Liver (tissue), 9 donors: ENCODE measurements around the gene ZNF622. TPM values are rescaled to one million over a fixed set of nuclear protein-coding genes. Genes with fewer than 3 reads are reported as not detected.

ENCODE experiments used
- DNase-seq: peaks from one replicate; pipeline ENCODE4 v3.0.0-alpha.2; 2017; ENCODE audit warnings: low spot score
- H3K27ac ChIP-seq, 2 donors: one replicate each; pipeline ENCODE4 v1.7.0; 2013; ENCODE audit warnings: inconsistent platforms in 2 of 2, low read length in 2 of 2, control low read depth in 1 of 2, low read depth in 1 of 2, mild to moderate bottlenecking in 1 of 2
- H3K27me3 ChIP-seq, 4 donors: one replicate each; pipeline versions ENCODE4 v1.6.1 to v1.7.0; 2013; ENCODE audit warnings: low read length in 3 of 4, inconsistent platforms in 1 of 4, mild to moderate bottlenecking in 1 of 4, moderate library complexity in 1 of 4; ENCODE audit not compliant: control insufficient read depth in 4 of 4, insufficient read depth in 4 of 4
- H3K36me3 ChIP-seq, 4 donors: one replicate each; pipeline versions ENCODE4 v1.6.1 to v1.7.0; 2013; ENCODE audit warnings: low read length in 3 of 4, mild to moderate bottlenecking in 3 of 4, low read depth in 1 of 4, moderate library complexity in 1 of 4; ENCODE audit not compliant: control insufficient read depth in 4 of 4, insufficient read depth in 3 of 4
- H3K4me1 ChIP-seq, 4 donors: one replicate each; pipeline versions ENCODE4 v1.6.1 to v1.7.0; 2013; ENCODE audit warnings: low read length in 3 of 4, mild to moderate bottlenecking in 3 of 4, moderate library complexity in 1 of 4; ENCODE audit not compliant: control insufficient read depth in 4 of 4, insufficient read depth in 4 of 4
- H3K4me3 ChIP-seq, 3 donors: one replicate each; pipeline versions ENCODE4 v1.6.1 to v1.7.0; 2013; ENCODE audit warnings: low read length in 3 of 3, control low read depth in 1 of 3, low read depth in 1 of 3, mild to moderate bottlenecking in 1 of 3
- H3K9ac ChIP-seq, 2 donors: one replicate each; pipeline ENCODE4 v1.7.0; 2013; ENCODE audit warnings: low read length in 2 of 2, mild to moderate bottlenecking in 2 of 2, moderate library complexity in 2 of 2, control low read depth in 1 of 2, low read depth in 1 of 2
- H3K9me3 ChIP-seq, 4 donors: one replicate each; pipeline versions ENCODE4 v1.6.1 to v1.7.0; 2013; ENCODE audit warnings: low read length in 3 of 4; ENCODE audit not compliant: control insufficient read depth in 4 of 4
- EGR1 ChIP-seq, 2 donors: IDR thresholded peaks; 2 replicates each; pipeline ENCODE4 v1.6.1; 2016 to 2018; ENCODE audit warnings: antibody characterized with exemption in 2 of 2, low read depth in 2 of 2
- FOXA1 ChIP-seq: IDR thresholded peaks from 2 replicates; pipeline ENCODE4 v1.6.1; 2016; ENCODE audit warnings: antibody characterized with exemption
- FOXA2 ChIP-seq: IDR thresholded peaks from 2 replicates; pipeline ENCODE4 v1.6.1; 2016; ENCODE audit warnings: antibody characterized with exemption
- GABPA ChIP-seq, 2 donors: IDR thresholded peaks in 1 of 2; conservative IDR thresholded peaks in 1 of 2; 2 replicates each; pipeline ENCODE4 v1.6.1; 2016; ENCODE audit warnings: antibody characterized with exemption in 2 of 2, mild to moderate bottlenecking in 1 of 2, moderate library complexity in 1 of 2
- HNF4G ChIP-seq: IDR thresholded peaks from 2 replicates; pipeline ENCODE4 v1.6.1; 2016; ENCODE audit warnings: antibody characterized with exemption
- JUND ChIP-seq, 2 donors: IDR thresholded peaks; 2 replicates each; pipeline ENCODE4 v1.6.1; 2016; ENCODE audit warnings: antibody characterized with exemption in 2 of 2
- NR2F2 ChIP-seq: IDR thresholded peaks from 2 replicates; pipeline ENCODE4 v1.6.1; 2016; ENCODE audit warnings: antibody characterized with exemption
- RAD21 ChIP-seq, 2 donors: IDR thresholded peaks; 2 replicates each; pipeline ENCODE4 v1.6.1; 2016; ENCODE audit warnings: antibody characterized with exemption in 2 of 2, mild to moderate bottlenecking in 2 of 2
- RXRA ChIP-seq, 2 donors: IDR thresholded peaks; 2 replicates each; pipeline ENCODE4 v1.6.1; 2017 to 2018; ENCODE audit warnings: antibody characterized with exemption in 2 of 2, mild to moderate bottlenecking in 1 of 2
- SP1 ChIP-seq: IDR thresholded peaks from 2 replicates; pipeline ENCODE4 v1.6.1; 2018; ENCODE audit warnings: antibody characterized with exemption, mild to moderate bottlenecking
- TAF1 ChIP-seq: conservative IDR thresholded peaks from 2 replicates; pipeline ENCODE4 v1.6.1; 2016; ENCODE audit warnings: antibody characterized with exemption, mild to moderate bottlenecking
- YY1 ChIP-seq: IDR thresholded peaks from 2 replicates; pipeline ENCODE4 v1.6.1; 2016; ENCODE audit warnings: antibody characterized with exemption, mild to moderate bottlenecking
- WGBS: extraction: QIAGEN DNeasy Blood & Tissue Kit; methylation state at CpG from one replicate; pipeline ENCODE4 v1.1.7; 2013; 5-methylcytosine and 5-hydroxymethylcytosine counted together
- polyA plus RNA-seq, 2 donors: library from polyadenylated mRNA; stranded (reverse) in 1 of 2; unstranded in 1 of 2; fragments of 200-250 nt in 1 of 2; fragments of >200 nt in 1 of 2; fragmentation: Nextera tagmentation in 1 of 2; extraction: Ambion mirVana in 1 of 2; gene quantifications; one replicate each; pipeline versions ENCODE4 v1.2.1 to v1.2.3, GENCODE V29; 2013 to 2015
- total RNA-seq, 2 donors: library from RNA; depleted of rRNA; stranded (reverse); fragments of >200 nt; gene quantifications; one replicate each; pipeline ENCODE4 v1.2.3, GENCODE V29; 2014
- TF ChIP-seq, protein P1 (sequence below): fragments of 150-350 bp; IDR thresholded peaks from 2 replicates; pipeline ENCODE4 v1.5.1; 2017; ENCODE audit warnings: improper control_type of control experiment, low read depth, low read length; ENCODE audit not compliant: missing input control
- TF ChIP-seq, protein P2 (sequence below): IDR thresholded peaks from 2 replicates; pipeline ENCODE4 v1.6.1; 2016; ENCODE audit warnings: antibody characterized with exemption
- TF ChIP-seq, protein P3 (sequence below): IDR thresholded peaks from 2 replicates; pipeline ENCODE4 v1.6.1; 2016; ENCODE audit warnings: antibody characterized with exemption
- TF ChIP-seq, protein P4 (sequence below): IDR thresholded peaks from 2 replicates; pipeline ENCODE4 v1.6.1; 2016; ENCODE audit warnings: antibody characterized with exemption
- donor health status: healthy.
- donor health status: healthy.
- donor health status: healthy.
- donor health status: healthy.
- donor health status: healthy.

Gene ZNF622
- total and polyA plus RNA-seq, 4 donors, result 12.8 to 18.7 (median 16.4) TPM

DNA sequence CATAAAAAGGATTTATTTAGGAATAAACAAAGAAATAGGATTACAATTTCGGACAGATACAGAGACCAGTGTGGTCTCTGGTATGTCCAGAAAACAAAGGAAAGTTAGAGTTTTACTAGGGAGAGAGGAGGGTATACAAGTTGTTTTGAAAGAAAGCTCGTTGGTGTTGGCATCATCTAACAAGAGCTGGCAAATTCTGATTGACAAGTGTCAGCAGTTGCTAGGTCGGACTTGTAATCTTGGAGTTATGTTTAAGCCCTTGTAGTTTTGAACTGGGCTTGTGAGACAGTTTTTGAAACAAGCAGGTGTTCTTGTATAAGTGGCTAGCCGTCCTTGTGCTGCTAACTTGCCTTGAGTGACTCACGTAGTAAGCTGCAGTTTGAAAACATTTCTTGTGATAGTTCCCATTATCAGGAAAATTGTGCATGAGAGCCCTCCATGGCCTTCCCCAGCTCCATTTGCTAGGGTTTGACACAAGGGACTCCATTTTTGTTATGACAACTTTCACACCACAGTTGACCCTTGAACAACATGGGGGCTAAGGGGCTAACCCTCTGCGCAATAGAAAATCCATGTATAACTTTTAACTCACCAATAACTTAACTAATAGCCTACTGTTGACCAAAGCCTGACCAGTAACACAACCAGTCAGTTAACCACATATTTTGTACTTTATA is 48.1 kb downstream of the ZNF622 start:
- DNase-seq, result no peak
- Histone ChIP-seq H3K9ac (no peak overlapping the region), H3K27ac (no peak overlapping the region), H3K4me3 (no peak overlapping the region), H3K27me3 (no peaks in the 10 kb centered on the region), H3K4me1 (no peaks in the 10 kb centered on the region), H3K9me3 (no peaks in the 10 kb centered on the region), H3K36me3 (no peaks in the 10 kb centered on the region)
- TF ChIP-seq FOXA1 (no peak), RXRA (IDR thresholded peaks at IDR 0.05) (no peak), RAD21 (IDR thresholded peaks at IDR 0.05) (no peak), JUND (IDR thresholded peaks at IDR 0.05) (no peak), FOXA2 (no peak), EGR1 (IDR thresholded peaks at IDR 0.05; ENCODE audit: low read depth in 2 of 2) (no peak), NR2F2 (no peak), HNF4G (no peak), SP1 (no peak), GABPA (IDR thresholded peaks at IDR 0.05 in 1 of 2, conservative IDR thresholded peaks at IDR 0.05 in 1 of 2) (no peak), TAF1 (no peak), YY1 (no peak)
- TF ChIP-seq, protein P1, sequence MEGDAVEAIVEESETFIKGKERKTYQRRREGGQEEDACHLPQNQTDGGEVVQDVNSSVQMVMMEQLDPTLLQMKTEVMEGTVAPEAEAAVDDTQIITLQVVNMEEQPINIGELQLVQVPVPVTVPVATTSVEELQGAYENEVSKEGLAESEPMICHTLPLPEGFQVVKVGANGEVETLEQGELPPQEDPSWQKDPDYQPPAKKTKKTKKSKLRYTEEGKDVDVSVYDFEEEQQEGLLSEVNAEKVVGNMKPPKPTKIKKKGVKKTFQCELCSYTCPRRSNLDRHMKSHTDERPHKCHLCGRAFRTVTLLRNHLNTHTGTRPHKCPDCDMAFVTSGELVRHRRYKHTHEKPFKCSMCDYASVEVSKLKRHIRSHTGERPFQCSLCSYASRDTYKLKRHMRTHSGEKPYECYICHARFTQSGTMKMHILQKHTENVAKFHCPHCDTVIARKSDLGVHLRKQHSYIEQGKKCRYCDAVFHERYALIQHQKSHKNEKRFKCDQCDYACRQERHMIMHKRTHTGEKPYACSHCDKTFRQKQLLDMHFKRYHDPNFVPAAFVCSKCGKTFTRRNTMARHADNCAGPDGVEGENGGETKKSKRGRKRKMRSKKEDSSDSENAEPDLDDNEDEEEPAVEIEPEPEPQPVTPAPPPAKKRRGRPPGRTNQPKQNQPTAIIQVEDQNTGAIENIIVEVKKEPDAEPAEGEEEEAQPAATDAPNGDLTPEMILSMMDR, result no peak
- TF ChIP-seq, protein P2, sequence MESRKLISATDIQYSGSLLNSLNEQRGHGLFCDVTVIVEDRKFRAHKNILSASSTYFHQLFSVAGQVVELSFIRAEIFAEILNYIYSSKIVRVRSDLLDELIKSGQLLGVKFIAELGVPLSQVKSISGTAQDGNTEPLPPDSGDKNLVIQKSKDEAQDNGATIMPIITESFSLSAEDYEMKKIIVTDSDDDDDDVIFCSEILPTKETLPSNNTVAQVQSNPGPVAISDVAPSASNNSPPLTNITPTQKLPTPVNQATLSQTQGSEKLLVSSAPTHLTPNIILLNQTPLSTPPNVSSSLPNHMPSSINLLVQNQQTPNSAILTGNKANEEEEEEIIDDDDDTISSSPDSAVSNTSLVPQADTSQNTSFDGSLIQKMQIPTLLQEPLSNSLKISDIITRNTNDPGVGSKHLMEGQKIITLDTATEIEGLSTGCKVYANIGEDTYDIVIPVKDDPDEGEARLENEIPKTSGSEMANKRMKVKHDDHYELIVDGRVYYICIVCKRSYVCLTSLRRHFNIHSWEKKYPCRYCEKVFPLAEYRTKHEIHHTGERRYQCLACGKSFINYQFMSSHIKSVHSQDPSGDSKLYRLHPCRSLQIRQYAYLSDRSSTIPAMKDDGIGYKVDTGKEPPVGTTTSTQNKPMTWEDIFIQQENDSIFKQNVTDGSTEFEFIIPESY, result no peak
- TF ChIP-seq, protein P3, sequence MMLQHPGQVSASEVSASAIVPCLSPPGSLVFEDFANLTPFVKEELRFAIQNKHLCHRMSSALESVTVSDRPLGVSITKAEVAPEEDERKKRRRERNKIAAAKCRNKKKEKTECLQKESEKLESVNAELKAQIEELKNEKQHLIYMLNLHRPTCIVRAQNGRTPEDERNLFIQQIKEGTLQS, result no peak
- TF ChIP-seq, protein P4, sequence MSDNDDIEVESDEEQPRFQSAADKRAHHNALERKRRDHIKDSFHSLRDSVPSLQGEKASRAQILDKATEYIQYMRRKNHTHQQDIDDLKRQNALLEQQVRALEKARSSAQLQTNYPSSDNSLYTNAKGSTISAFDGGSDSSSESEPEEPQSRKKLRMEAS, result no peak
- WGBS, result 78% methylated on average over 6 of the region's 6 CpGs

DNA sequence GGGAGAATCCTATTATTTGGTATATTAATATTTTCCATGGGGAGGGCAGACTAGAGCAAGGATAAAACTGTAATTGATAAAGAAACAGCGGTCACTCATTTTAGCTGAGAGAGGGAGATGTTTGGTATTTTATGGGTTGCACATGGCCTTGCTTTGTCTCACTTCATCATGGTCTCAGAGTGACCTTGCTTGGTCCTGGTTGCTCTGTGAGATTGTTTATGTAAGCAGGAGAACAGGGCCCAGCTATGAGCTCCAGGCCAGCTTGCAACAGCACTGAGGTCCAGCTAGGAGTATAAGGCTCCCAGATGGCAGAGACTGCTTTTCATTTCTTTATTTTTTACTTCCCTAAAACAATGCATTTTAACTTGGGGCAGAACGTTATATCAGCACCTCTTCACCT is 50.7 kb downstream of the ZNF622 start:
- H3K27ac ChIP-seq, result no peak overlapping the region
- no peak overlapping the region for H3K9ac ChIP-seq
- H3K4me1 ChIP-seq, result no peaks in the 10 kb centered on the region
- H3K4me3 ChIP-seq, result no peak overlapping the region
- 85% methylated on average over 2 of the region's 2 CpGs for WGBS
- H3K36me3 ChIP-seq, result no peaks in the 10 kb centered on the region
- no peak for DNase-seq
- H3K27me3 ChIP-seq, result peaks cover 0 to 2% (median 0%) of the 10 kb centered on the region in 4 donors
- TF ChIP-seq, protein P2, result no peak
- TF ChIP-seq, protein P3, result no peak
- TF ChIP-seq GABPA (IDR thresholded peaks at IDR 0.05 in 1 of 2, conservative IDR thresholded peaks at IDR 0.05 in 1 of 2) (no peak), RAD21 (IDR thresholded peaks at IDR 0.05) (no peak), JUND (IDR thresholded peaks at IDR 0.05) (no peak)
- H3K9me3 ChIP-seq, result no peaks in the 10 kb centered on the region
